HS-5 (cell line): Measurements from ENCODE around the gene ECE2.
A peak's percentile ranks its signal among the peaks of the same experiment; 100 is the strongest.
"Not testable (repeated sequence)": the region's sequence is repeated elsewhere in the genome, so short reads cannot be mapped to it uniquely, and the experiment has no call there.

Experiments used
- DNase-seq: peaks from one replicate; pipeline ENCODE4 v3.0.0-alpha.2; 2012; ENCODE audit warnings: low read depth

The ECE2 gene

DNA sequence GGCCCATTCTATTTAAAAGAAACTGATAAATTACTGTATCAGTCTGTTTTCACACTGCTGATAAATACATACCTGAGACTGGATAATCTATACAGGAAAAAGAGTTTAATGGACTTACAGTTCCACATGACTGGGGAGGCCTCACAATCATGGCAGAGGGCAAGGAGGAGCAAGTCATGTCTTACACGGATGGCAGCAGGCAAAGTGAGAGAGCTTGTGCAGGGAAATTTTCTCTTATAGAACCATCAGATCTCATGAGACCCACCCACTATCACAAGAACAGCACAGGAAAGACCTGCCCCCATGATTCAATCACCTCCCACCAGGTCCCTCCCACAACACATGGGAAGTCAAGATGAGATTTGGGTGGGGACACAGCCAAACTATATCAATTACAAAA is 8.6 kb upstream of the ECE2 start:
- not testable (repeated sequence) for DNase-seq

DNA sequence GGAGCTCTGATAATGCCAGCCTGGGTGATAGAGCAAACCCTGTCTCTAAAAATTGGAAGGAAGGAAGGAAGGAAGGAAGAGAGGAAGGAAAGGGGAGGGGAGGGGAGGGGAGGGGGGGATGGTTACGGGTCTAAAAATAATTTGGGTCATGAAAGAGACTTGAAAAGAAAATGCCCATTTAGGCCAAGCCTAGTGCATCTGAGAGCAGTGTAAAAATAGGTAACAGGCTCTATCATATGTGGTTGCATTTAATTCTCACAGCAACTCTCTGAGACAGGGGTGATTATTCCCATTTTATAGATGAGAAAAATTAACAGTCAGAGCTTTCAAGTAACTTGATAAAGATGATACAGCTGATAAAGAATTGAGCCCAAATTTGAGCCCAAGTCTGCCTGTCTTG is 3.6 kb upstream of the ECE2 start:
- DNase-seq, result no peak

DNA sequence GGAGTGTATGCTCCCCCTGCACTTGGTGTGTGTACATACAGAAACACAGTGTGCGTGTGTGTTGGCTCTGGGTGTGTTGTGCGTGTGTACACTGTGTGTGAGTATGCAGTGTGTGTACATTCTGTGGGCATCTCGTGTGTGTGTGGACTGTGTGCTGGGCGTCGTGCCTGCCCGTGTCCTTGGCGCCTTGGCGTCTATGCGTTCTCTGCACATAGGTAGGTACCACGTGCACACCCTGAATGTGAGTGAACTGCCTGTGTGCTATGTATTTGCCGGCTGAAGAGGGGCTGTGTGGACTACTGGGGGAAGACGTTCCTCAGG is 481 bp upstream of the ECE2 start:
- DNase-seq, result no peak

DNA sequence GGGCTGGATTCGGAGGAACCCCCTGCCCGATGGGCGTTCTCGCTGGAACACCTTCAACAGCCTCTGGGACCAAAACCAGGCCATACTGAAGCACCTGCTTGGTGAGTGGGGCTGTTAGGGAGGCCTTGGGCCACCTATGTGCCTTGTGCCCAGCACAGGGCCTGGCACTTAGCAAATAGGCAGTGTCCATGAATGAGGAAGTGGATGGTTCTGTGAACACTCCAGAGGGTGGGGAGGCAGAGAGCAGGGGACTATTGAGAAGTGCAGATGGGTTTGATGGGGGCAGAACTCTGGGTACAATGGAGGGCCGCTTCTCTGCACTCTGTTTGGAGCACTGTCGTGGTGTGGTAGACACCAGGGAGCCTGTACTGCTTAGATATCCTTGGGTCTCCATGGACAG is 1.5 kb downstream of the ECE2 start:
- DNase-seq, result no peak

DNA sequence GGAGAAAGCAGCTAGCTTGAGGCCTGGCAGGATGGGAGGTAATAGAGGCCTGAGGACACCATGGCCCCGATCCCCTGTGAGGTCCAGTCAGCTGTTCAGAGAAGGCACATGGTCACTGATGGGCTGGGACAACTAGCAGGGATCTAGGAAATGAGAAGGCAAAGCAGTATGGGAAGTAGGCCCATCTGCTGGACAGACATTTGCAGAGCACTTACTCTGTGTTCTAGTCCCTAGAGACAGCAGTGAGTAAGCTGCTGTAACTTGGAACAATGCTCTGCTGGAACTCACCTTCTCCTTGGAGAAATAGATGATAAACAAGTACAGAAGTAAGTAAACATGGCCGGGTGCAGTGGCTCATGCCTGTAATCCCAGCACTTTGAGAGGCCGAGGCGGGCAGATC is 7.1 kb downstream of the ECE2 start:
- DNase-seq, result no peak

DNA sequence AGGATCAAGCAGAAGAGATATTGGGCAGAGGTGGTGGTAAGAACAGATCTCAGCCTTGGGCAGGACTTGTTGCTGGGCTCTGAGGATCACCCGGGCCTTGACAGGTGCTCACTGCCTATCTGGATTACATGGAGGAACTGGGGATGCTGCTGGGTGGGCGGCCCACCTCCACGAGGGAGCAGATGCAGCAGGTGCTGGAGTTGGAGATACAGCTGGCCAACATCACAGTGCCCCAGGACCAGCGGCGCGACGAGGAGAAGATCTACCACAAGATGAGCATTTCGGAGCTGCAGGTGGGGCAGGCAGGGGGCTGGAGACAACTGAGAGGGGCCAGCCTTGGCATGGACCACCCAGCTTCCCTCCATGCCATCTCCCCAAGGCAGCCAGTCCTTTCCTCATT is 7.9 kb downstream of the ECE2 start:
- DNase-seq, result no peak

DNA sequence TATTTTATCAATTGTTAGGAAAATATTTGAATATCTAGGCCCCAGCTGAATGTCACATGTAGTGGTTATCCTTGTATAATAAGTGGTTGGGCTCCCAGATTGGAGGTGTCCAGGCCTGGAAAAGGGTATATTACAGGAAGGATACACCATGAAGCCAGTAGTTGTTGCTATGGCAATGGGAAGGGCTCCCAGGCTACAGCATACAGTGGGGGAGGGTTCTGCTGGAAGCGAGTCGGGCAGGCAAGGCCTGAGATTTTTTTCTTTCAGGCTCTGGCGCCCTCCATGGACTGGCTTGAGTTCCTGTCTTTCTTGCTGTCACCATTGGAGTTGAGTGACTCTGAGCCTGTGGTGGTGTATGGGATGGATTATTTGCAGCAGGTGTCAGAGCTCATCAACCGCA is 8.9 kb downstream of the ECE2 start:
- DNase-seq, result no peak

DNA sequence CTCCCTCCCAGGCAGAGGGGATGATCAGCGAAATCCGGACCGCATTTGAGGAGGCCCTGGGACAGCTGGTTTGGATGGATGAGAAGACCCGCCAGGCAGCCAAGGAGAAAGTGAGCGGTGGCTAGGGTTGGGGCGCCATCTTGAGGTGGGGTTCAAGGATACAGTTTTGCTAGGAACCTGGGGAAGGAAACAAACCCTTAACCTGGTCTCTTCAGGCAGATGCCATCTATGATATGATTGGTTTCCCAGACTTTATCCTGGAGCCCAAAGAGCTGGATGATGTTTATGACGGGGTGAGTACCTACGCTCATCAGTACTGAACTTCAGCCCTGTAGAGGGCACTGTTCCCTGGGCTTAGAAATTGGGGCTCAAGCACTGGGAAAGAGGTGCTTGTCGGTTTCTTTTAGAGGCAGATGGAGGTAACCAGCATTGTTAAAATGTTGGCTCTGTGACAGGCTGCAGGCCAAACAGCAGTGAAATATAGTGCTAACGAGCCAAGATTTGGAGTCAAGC is 13.7 kb downstream of the ECE2 start:
- no peak for DNase-seq

DNA sequence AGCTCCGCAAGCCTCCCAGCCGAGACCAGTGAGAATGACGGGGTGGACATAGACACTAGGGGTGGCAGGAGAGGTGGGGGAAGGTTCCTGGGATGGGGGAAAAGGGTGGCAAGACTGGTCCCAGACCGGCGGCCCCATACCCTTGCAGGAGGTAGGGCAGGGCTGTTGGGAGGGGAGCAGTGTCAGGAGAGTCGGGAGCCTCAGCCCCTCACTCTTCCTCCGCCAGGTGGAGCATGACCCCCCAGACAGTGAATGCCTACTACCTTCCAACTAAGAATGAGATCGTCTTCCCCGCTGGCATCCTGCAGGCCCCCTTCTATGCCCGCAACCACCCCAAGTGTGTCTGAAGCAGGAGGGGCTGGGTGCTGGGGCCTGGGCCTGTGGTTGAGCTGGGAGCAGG is 14.5 kb downstream of the ECE2 start:
- DNase-seq, result no peak

DNA sequence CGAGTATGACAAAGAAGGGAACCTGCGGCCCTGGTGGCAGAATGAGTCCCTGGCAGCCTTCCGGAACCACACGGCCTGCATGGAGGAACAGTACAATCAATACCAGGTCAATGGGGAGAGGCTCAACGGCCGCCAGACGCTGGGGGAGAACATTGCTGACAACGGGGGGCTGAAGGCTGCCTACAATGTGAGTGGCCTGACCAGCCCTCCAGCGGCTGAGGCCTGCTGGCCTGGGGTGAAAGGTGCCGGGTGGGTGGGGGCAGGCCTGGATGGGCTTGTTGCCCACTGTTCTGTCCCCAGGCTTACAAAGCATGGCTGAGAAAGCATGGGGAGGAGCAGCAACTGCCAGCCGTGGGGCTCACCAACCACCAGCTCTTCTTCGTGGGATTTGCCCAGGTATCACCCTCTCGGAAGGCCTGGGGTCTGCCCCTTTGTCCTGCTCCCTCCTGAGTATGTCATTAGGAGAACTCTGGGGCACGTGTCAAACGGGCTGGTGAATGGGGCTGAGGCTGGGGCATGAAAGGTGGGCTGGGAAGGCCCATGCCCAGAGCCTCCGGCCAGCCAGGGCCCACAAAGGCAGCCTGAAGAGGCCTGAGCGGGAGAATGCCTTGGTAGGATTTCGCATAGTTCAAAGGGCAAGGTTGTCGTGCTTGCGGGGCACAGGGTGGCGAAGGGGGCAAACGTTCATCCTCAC is 15.4 kb downstream of the ECE2 start:
- DNase-seq, result no peak

DNA sequence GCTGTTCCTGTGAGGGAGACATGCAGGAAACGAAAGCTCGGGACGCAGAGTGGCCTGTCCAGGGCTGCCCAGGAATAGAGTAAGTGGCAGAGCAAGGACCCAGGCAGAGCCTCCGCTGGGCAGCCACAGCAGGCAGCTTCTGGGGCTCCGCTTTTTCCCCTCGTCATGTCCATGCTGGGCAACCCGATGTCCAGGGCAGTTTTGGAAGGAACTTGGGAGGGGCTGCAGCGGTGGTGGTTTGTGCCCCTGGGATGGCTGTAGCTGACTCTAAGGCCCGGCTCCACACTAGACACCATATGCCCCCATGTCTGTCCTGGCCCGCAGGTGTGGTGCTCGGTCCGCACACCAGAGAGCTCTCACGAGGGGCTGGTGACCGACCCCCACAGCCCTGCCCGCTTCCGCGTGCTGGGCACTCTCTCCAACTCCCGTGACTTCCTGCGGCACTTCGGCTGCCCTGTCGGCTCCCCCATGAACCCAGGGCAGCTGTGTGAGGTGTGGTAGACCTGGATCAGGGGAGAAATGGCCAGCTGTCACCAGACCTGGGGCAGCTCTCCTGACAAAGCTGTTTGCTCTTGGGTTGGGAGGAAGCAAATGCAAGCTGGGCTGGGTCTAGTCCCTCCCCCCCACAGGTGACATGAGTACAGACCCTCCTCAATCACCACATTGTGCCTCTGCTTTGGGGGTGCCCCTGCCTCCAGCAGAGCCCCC is 16.1 kb downstream of the ECE2 start:
- no peak for DNase-seq

DNA sequence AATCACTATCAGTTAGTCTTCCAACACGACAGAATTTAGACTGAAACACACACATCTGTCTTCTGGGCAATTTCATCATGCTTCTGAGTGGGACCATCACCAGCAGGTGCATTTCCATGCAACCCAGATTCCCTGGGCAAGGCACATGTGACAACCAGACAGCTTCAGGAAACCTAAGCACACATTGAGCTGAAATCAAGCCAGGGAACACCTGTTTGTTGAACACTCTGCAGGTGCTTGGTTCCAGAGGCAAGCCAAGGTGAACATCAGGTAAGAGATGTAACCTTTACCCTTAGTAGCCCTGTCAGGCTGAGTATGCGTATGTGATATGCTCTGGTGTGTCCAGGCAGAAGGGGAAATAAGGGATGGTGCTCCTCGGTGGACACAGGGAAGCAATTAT is 19.9 kb downstream of the ECE2 start:
- DNase-seq, result no peak

DNA sequence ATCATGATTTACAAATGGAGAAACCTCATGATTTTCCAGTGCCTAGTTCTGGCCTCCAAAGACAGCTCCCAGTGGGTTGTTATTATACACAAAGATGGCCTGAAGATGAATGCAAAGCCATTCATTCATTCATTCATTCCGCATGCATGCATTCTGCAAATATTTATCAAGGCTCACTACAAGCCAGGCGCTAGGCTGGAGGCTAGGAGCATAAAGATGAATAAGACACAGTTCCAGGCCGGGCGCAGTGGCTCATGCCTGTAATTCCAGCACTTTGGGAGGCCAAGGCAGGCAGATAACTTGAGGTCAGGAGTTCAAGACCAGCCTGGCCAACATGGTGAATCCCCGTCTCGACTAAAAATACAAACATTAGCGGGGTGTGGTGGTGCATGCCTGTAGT is 20.8 kb downstream of the ECE2 start:
- DNase-seq, result no peak

DNA sequence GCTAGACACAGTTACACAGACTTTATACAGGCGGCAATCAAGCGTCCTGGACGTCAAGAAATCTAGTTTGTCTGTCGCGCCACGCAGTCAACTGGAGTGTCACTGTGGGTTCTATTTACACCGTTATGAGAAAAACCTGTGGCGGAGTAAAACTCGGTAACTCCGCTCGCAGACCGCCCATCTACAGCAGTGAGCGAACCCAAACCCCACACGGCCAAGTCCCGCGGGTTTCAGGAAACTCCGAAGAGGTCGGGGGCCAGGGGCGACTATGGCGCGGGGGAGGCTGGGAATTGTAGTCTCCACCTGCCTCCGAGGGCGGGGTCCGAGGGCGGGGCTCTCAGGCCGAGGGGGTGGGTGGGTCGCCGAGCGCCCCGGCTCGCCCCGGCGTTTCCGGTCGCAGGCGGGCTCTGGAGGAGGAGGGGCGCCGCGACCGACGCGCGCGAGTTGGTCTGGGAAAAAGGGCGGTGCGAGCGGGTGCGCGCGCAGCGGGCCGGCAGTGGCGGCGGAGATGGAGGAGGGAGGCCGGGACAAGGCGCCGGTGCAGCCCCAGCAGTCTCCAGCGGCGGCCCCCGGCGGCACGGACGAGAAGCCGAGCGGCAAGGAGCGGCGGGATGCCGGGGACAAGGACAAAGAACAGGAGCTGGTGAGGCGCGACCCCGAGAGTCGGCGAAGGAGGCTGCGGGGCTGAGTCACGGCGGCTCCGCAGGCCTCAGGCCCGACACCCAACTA is 23.1 kb downstream of the ECE2 start, which contains the start of gene PSMD2:
Gene PSMD2 (plus strand): TSS at position 483 of the 729 bp plus-strand sequence. CDS start 26 bp downstream, at position 509.
- peak; percentile 69 for DNase-seq

DNA sequence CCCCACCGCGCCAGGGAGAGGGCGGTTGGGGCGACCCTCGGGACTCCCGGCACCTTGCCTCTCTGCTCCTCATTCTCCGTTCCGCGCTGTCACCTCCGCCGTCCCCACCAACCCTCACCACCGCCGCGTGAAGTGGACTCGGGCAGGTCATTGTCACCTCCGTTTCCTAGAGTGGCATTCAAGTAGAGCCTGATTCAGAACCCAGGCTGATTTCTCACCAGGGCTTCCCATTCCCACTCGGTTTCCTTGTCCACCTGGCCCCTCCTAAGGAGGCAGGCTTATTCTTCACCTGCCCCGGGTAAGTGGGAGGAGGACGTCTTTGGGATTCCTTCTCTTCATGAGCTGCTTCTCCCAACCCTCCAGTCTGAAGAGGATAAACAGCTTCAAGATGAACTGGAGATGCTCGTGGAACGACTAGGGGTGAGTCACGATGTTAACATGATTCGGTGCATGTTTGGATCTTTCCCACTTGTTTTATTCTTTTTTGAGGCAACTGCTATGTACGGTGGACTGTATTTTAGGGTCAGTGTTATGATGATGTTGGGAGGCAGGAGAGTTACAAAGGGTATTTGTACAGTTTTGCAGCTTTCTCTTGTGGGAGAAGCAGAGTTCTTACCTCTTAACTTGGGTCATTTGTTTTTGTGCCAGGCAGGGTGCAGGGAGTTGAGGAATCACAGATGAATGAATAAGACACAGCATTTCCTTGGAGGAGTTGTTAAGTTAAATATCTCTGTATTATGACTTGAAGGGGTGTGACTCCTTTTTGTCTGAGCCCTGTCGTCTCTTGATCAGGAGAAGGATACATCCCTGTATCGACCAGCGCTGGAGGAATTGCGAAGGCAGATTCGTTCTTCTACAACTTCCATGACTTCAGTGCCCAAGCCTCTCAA is 23.9 kb downstream of the ECE2 start:
- peak; percentile 14 for DNase-seq

DNA sequence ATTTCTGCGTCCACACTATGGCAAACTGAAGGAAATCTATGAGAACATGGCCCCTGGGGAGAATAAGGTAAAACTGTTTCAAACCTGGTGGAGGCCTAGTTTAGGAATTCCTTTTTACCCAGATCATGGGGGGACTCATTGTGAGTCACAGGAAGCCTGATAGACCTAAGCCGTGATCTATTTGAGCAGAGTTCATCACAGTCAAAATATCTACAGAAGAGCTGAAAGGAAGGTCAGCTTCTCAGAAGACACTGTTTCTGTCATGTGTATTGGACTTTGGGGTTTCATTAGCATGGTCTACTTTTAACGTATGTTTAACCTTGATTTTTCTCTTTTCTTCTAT is 24.5 kb downstream of the ECE2 start:
- DNase-seq, result peak; percentile 84

DNA sequence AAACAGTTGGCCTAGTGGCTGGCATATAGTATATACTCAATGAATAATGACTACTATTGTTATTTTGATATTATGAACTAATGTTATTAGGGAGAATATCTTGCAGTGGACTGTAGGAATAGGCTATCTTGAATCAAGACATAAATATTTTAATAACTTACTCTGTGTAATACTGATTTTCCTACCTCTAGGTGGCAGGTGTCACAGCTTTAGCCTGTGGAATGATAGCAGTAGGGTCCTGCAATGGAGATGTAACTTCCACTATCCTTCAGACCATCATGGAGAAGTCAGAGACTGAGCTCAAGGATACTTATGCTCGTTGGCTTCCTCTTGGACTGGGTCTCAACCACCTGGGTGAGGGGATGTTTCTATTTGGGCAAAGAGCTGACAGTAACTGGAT is 29.8 kb downstream of the ECE2 start:
- no peak for DNase-seq

DNA sequence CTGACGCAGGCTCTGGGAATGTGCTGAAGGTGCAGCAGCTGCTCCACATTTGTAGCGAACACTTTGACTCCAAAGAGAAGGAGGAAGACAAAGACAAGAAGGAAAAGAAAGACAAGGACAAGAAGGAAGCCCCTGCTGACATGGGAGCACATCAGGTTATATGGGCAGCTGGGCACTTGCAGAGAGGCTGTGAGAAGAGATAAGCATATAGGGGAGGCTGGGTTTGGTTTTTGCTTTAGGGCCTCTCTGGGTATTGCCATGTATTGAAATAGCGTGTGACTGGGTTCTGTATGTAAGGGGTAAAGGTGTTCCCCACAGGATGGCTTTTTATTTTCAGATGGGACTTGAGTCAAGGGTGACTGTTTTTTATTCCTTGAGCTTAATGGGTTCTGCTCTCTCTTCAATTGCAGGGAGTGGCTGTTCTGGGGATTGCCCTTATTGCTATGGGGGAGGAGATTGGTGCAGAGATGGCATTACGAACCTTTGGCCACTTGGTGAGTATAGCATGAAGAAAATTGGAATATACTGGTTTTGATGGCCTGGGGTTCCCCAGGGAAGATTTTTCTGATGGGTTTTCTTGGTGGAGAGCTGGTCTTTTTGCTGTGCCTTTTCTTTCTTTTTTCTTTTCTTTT is 30.6 kb downstream of the ECE2 start:
- DNase-seq, result no peak

DNA sequence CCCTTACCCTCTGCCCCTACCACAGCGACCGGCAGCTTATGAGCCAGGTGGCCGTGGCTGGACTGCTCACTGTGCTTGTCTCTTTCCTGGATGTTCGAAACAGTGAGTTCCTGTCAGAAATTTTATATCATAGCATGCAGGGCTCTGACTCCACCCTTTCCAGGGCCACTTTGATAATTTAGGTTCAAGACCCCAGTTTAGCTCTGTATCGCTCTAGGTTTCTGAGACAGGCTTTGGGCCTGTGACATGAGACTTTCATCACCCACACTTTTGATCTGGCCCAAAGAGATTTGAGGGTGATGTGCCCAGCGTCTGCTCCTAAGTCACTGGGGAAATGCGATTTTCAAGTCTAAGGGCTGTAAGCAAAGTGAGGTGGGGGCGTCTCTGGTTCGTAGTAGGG is 32.1 kb downstream of the ECE2 start:
- DNase-seq, result no peak

DNA sequence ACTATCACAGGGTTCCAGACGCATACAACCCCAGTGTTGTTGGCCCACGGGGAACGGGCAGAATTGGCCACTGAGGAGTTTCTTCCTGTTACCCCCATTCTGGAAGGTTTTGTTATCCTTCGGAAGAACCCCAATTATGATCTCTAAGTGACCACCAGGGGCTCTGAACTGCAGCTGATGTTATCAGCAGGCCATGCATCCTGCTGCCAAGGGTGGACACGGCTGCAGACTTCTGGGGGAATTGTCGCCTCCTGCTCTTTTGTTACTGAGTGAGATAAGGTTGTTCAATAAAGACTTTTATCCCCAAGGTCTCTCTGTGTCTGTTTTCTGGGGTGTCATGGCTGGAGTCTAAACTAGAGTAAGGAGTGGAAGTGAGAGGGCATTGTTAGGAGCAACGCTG is 32.9 kb downstream of the ECE2 start:
- DNase-seq, result no peak

DNA sequence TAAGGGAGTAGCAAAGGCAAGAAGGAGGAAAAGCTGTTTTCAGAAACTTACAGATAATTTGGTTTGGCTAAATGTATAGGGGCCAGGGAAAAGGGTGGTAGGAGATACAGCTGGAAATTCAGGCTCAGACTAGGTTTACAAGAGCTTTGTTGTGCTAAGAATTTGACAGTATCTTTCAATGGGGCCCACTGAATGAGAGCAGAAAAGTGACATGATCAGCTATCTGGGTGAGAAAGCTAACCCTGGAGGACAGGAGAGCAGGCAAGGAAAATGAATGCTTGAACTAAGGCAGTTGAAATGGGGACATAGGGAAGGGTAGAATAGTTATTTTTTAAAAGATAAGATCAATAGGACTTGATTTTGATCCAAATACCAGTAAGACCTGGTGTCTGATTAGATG is 35.8 kb downstream of the ECE2 start:
- no peak for DNase-seq

DNA sequence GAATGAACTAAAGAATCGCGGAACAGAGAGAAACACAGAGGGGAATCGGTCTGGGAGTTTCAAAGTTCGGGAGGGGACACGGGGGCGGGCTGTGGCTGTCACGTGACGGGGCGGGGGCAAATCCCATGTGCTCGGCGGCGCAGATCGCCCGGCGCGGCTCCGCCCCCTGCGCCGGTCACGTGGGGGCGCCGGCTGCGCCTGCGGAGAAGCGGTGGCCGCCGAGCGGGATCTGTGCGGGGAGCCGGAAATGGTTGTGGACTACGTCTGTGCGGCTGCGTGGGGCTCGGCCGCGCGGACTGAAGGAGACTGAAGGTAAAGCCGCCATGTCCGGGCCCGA is 38.5 kb downstream of the ECE2 start, which contains the start of gene EIF4G1:
Gene EIF4G1 (plus strand): TSS at position 244 of the 337 bp plus-strand sequence. CDS start 1,191 bp downstream, outside the sequence.
- peak; percentile 62 for DNase-seq
